Activated naive CD4-positive, alpha-beta T cell treated with anti-CD3 and anti-CD28 coated beads, Interleukin-2, amount 50 U/mL, for 24 hours (primary cell): ENCODE results near the gene RNF180.
"Not testable (repeated sequence)": the region's sequence is repeated elsewhere in the genome, so short reads cannot be mapped to it uniquely, and the experiment has no call there.

Experiments
- H3K27ac Mint-ChIP-seq: one replicate; pipeline ENCODE4 v1.8.0; 2021; ENCODE audit warnings: mild to moderate bottlenecking, mixed read lengths
- H3K27me3 Mint-ChIP-seq: one replicate; pipeline ENCODE4 v1.8.0; 2021; ENCODE audit warnings: mixed read lengths
- H3K36me3 Mint-ChIP-seq: one replicate; pipeline ENCODE4 v1.8.0; 2021; ENCODE audit warnings: mixed read lengths
- H3K4me1 Mint-ChIP-seq: one replicate; pipeline ENCODE4 v1.8.0; 2021; ENCODE audit warnings: mixed read lengths
- H3K4me3 Mint-ChIP-seq: one replicate; pipeline ENCODE4 v1.8.0; 2021; ENCODE audit warnings: mild to moderate bottlenecking, mixed read lengths
- H3K9me3 Mint-ChIP-seq: one replicate; pipeline ENCODE4 v1.8.0; 2021; ENCODE audit warnings: mixed read lengths

RNF180 gene

GRCh38 chr5:64364426-64364825 is 198.8 kb downstream of the RNF180 start:
- no peak overlapping the region for H3K4me3 Mint-ChIP-seq
- H3K36me3 Mint-ChIP-seq: no peaks in the 10 kb centered on the region
- no peak overlapping the region for H3K27ac Mint-ChIP-seq
- peaks cover 22% of the 10 kb centered on the region for H3K9me3 Mint-ChIP-seq
- no peaks in the 10 kb centered on the region for H3K27me3 Mint-ChIP-seq
- H3K4me1 Mint-ChIP-seq: no peaks in the 10 kb centered on the region

- Mint-ChIP-seq H3K27ac (no peak overlapping the region), H3K4me3 (no peak overlapping the region), H3K36me3 (no peaks in the 10 kb centered on the region)
Observed at GRCh38 chr5:64384765-64385164, 219.1 kb downstream of the RNF180 start.

GRCh38 chr5:64397552-64397951 is 231.9 kb downstream of the RNF180 start:
- Mint-ChIP-seq H3K4me3 (no peak overlapping the region), H3K4me1 (no peaks in the 10 kb centered on the region), H3K27ac (no peak overlapping the region), H3K27me3 (no peaks in the 10 kb centered on the region), H3K36me3 (no peaks in the 10 kb centered on the region), H3K9me3 (peaks cover 14% of the 10 kb centered on the region)

More at GRCh38 chr5:64384765-64385164, 219.1 kb downstream of the RNF180 start:
- peaks cover 4% of the 10 kb centered on the region for H3K9me3 Mint-ChIP-seq
- peaks cover 2% of the 10 kb centered on the region for H3K27me3 Mint-ChIP-seq
- no peaks in the 10 kb centered on the region for H3K4me1 Mint-ChIP-seq

- H3K9me3 Mint-ChIP-seq: peaks cover 14% of the 10 kb centered on the region
- not testable (repeated sequence) for H3K4me1 Mint-ChIP-seq, H3K36me3 Mint-ChIP-seq, H3K27me3 Mint-ChIP-seq, H3K4me3 Mint-ChIP-seq, H3K27ac Mint-ChIP-seq
Observed at GRCh38 chr5:64398735-64399134, 233.1 kb downstream of the RNF180 start.

GRCh38 chr5:64407103-64407825 is 241.6 kb downstream of the RNF180 start:
- not testable (repeated sequence) for H3K27me3 Mint-ChIP-seq, H3K27ac Mint-ChIP-seq, H3K36me3 Mint-ChIP-seq, H3K4me1 Mint-ChIP-seq, H3K4me3 Mint-ChIP-seq
- peaks cover 14% of the 10 kb centered on the region for H3K9me3 Mint-ChIP-seq

- H3K36me3 Mint-ChIP-seq: no peaks in the 10 kb centered on the region
- no peak overlapping the region for H3K27ac Mint-ChIP-seq
- no peaks in the 10 kb centered on the region for H3K4me1 Mint-ChIP-seq
- H3K4me3 Mint-ChIP-seq: no peak overlapping the region
- peaks cover 3% of the 10 kb centered on the region for H3K9me3 Mint-ChIP-seq
- no peaks in the 10 kb centered on the region for H3K27me3 Mint-ChIP-seq
Observed at GRCh38 chr5:64417390-64417789, 251.7 kb downstream of the RNF180 start.

GRCh38 chr5:64418013-64418412 is 252.4 kb downstream of the RNF180 start:
- peaks cover 3% of the 10 kb centered on the region for H3K9me3 Mint-ChIP-seq
- H3K4me3 Mint-ChIP-seq: no peak overlapping the region

More at GRCh38 chr5:64418013-64418412, 252.4 kb downstream of the RNF180 start:
- no peaks in the 10 kb centered on the region for H3K27me3 Mint-ChIP-seq
- H3K27ac Mint-ChIP-seq: no peak overlapping the region
- H3K36me3 Mint-ChIP-seq: no peaks in the 10 kb centered on the region
- H3K4me1 Mint-ChIP-seq: no peaks in the 10 kb centered on the region
